GM11168 (cell line): ENCODE results near the gene BMPR2.
"Not testable (repeated sequence)": the region's sequence is repeated elsewhere in the genome, so short reads cannot be mapped to it uniquely, and the experiment has no call there.

Experiments used
- in situ Hi-C: fragments of 300-500 bp; cut with MboI; formaldehyde crosslinking; loops from one replicate; pipeline ENCODE4 v1.12.0; 2022; ENCODE audit warnings: low sequenced_read_pairs; ENCODE audit not compliant: unreplicated experiment

BMPR2 gene

DNA sequence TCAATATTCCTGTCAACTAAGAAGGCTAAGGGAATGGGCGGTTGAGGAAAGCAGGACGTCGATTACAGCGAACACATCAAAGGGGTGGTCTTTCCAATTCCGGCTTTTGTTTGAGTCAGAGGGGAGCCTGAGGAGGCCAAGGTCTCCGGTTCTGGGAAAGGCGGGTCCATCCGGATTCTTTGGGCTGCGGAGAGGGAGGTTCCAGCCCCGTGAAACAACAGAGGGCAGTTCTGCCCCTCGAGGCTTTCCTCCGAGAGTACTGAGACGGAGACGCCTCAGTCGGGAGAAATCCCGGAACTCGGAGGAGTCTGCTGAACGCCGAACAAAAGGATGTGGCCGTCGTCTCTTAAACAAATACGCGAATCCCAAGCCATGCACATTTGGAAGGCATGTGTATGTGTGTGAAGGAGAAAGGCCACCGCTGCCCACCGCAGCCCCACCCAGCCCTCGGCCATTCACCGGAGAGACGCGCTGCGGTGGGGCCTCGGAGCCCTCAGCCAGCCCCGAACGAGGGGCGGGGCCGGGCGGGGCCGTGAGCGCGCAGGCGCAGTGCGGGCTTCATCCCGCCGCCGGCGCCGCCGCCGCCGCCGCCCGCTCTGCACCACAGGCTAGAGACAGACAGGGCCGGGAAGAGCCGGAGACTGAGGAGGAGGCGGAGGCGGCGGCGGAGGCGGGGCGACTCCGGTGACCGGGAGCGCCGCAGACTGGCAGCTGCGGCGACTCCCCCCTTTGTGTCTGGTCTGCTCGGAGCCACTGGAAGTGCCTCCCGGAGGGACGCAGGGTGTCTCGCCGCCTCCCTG, at the start of gene BMPR2:
BMPR2 (plus strand) TSS at position 719 of the 800 bp plus-strand sequence. CDS start 1,148 bp downstream, outside the sequence.
- in situ Hi-C loops: loop anchor here (10.0 kb wide), 1 partner anchor 379 kb away; no protein-coding TSS in a partner anchor

GRCh38 chr2:202327858-202328257, 48.3 kb upstream of the BMPR2 start:
- in situ Hi-C loops: no loop called here

GRCh38 chr2:202335791-202336467, 40.2 kb upstream of the BMPR2 start:
- in situ Hi-C loops: no loop called here

DNA sequence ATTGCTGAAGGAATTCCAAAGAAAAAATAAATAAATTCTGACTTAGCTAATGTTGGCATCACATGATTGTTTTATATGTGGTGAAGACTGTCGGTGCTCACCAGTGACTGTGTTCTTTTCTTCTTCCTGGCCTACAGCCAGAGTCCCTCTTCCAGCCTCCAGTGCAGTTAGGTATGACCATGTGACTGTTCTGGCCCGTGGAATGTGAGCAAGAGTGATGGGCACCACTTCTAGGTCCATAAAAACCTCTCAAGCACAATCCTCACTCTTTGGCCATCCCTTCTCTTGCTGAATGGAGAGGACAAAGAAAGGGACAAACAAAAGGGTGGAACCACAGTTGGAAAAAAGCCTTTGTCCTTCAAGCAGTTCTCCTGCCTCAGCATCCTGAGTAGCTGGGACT, 39.0 kb upstream of the BMPR2 start:
- in situ Hi-C loops: no loop called here

GRCh38 chr2:202337706-202338346, 38.3 kb upstream of the BMPR2 start:
- in situ Hi-C loops: no loop called here

GRCh38 chr2:202339071-202339870, 36.9 kb upstream of the BMPR2 start:
- in situ Hi-C loops: no loop called here

- in situ Hi-C loops: loop anchor here (5.0 kb wide), 1 partner anchor 37 kb away; no protein-coding TSS in a partner anchor
Measured at GRCh38 chr2:202344178-202344577, 31.9 kb upstream of the BMPR2 start.

GRCh38 chr2:202346180-202346579, 29.9 kb upstream of the BMPR2 start:
- in situ Hi-C loops: no loop called here

DNA sequence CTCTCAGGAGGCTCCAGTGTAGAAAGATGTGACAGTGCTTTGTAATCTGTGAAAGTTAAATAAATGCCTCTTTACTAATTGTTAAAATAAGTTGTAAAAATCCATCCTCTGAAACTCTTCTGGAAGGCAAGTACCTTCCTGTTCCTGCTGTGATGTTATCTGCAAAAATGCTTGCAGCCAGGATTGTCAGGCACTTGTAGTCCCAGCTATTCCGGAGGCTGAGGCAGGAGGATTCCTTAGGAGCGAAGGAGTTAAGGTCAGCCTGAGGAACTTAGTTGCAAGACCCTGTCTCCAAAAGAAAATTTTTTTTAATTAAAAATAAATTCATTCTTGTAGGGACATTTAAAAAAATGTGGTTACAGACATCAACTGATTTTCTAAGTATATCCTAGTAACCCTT, 22.7 kb upstream of the BMPR2 start:
- in situ Hi-C loops: no loop called here

GRCh38 chr2:202355993-202356505, 20.1 kb upstream of the BMPR2 start:
- in situ Hi-C loops: no loop called here

DNA sequence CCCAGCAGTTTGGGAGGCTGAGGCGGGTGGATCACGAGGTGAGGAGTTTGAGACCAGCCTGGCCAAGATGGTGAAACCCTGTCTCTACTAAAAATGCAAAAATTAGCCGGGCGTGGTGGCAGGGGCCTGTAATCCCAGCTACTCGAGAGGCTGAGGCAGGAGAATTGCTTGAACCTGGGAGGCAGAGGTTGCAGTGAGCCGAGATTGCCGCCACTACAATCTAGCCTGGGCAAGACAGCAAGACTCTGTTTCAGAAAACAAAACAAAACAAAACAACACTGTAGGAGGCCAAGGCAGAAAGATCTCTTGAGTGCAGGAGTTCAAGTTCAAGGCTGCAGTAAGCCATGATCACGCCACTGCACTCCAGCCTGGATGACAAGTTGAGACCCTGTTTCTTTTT, 17.2 kb upstream of the BMPR2 start:
- in situ Hi-C loops: not testable (repeated sequence)

- in situ Hi-C loops: no loop called here
Measured at GRCh38 chr2:202360646-202361045, 15.5 kb upstream of the BMPR2 start.

DNA sequence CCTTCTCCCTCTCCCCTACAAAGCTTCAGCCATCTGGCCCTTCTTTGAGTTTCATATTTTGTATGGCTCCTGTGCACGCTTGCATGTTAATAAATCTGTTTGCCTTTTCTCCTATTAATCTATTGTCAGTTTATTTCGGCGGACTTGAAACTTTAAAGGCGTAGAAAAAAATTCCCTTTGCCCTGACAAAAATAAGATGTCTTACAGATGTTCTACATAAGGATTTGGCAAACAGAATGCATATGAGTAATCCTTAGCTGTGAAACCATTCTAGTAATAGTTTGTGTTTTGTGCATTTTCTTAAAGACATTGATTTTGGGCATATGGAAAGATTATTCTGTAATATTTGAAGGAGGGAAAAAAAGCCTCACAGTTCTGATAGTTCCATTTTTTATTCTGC, 15.0 kb upstream of the BMPR2 start:
- in situ Hi-C loops: no loop called here

DNA sequence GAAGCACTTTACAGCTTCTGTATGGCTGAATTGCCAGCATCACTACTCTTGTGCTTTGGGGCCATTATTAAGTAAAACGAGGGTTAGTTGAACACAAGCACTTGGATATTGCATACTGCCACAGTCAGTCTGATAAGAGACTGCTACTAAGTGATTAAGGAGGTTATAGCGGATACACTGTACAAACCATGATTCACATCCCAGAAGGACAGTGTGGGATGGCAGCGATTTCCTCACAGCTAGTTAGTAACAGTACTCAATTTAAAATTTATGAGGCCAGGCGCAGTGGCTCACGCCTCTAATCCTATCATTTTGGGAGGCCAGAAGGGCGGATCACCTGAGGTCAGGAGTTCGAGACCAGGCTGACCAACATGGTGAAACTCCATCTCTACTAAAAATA, 2.6 kb upstream of the BMPR2 start:
- in situ Hi-C loops: loop anchor here (10.0 kb wide), 1 partner anchor 381 kb away; no protein-coding TSS in a partner anchor

- in situ Hi-C loops: loop anchor here (10.0 kb wide), 1 partner anchor 380 kb away; no protein-coding TSS in a partner anchor
Measured at GRCh38 chr2:202374383-202374782, 1.7 kb upstream of the BMPR2 start.

- in situ Hi-C loops: loop anchor here (10.0 kb wide), 1 partner anchor 380 kb away; no protein-coding TSS in a partner anchor
Measured at GRCh38 chr2:202375033-202375608, 1.0 kb upstream of the BMPR2 start.

DNA sequence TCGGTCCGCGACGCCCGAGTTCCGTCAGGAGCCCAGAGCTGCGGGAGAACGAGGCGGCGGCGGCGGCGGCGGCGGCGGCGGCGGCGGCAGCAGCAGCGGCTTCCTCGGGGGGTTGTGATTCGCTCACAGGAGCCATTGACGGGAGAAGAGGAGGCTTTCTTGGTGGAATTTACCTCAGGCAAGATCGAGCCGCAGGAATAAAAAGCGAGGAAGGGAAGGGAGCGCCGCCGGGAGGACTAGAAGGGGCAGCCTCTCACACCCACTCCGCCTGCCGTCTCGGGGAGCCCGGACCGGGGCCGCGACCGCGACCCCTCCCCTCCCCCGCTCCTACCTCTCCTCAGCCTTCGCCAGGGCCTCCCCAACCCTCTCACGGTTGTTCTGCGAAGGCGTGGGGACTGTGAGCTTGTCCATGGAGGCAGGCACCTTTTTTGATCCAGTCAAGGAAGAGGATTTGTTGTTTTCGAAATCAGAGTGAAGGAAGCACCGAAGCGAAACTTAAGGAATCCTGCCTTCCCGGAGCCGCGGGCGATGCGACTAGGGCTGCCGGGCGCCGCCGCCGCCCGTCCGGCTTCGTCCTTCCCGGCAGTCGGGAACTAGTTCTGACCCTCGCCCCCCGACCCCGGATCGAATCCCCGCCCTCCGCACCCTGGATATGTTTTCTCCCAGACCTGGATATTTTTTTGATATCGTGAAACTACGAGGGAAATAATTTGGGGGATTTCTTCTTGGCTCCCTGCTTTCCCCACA, 506 bp downstream of the BMPR2 start:
- in situ Hi-C loops: loop anchor here (10.0 kb wide), 1 partner anchor 378 kb away; no protein-coding TSS in a partner anchor

GRCh38 chr2:202377207-202377761, 1.2 kb downstream of the BMPR2 start:
- in situ Hi-C loops: loop anchor here (10.0 kb wide), 1 partner anchor 378 kb away; no protein-coding TSS in a partner anchor
